ENCODE data around the gene CABLES2. TPM values are rescaled to one million over a fixed set of nuclear protein-coding genes. Genes with fewer than 3 reads are reported as not detected.

The CABLES2 gene
- total and polyA plus RNA-seq, 4 donors, result 0.92 to 3.2 (median 2.0) TPM

- Histone ChIP-seq H3K9ac (ENCODE audit: low read depth in 1 of 2, low read length in 2 of 2) (no peak overlapping the region), H3K27me3 (ENCODE audit: control insufficient read depth in 4 of 4, insufficient read depth in 4 of 4, low read length in 3 of 4) (no peaks in the 10 kb centered on the region), H3K36me3 (ENCODE audit: control insufficient read depth in 4 of 4, insufficient read depth in 3 of 4, low read depth in 1 of 4, low read length in 3 of 4) (peaks cover 0 to 20% (median 6%) of the 10 kb centered on the region in 4 donors), H3K4me1 (ENCODE audit: control insufficient read depth in 4 of 4, insufficient read depth in 4 of 4, low read length in 3 of 4) (peaks cover 0 to 7% (median 4%) of the 10 kb centered on the region in 4 donors), H3K4me3 (ENCODE audit: low read depth in 1 of 3, low read length in 3 of 3) (no peak overlapping the region), H3K27ac (ENCODE audit: low read depth in 1 of 2, low read length in 2 of 2) (no peak overlapping the region), H3K9me3 (ENCODE audit: control insufficient read depth in 4 of 4, low read length in 3 of 4) (no peaks in the 10 kb centered on the region)
- no peak for TF ChIP-seq TAF1 (conservative IDR thresholded peaks at IDR 0.05)
- no peak for TF ChIP-seq RAD21 (IDR thresholded peaks at IDR 0.05)
- TF ChIP-seq RXRA (IDR thresholded peaks at IDR 0.05), result no peak
- no peak for TF ChIP-seq SP1 (IDR thresholded peaks at IDR 0.05)
- no peak for TF ChIP-seq HNF4A (conservative IDR thresholded peaks at IDR 0.05)
- no peak for TF ChIP-seq HNF4G (IDR thresholded peaks at IDR 0.05)
- TF ChIP-seq FOXA1 (IDR thresholded peaks at IDR 0.05), result no peak
- TF ChIP-seq, protein P1, sequence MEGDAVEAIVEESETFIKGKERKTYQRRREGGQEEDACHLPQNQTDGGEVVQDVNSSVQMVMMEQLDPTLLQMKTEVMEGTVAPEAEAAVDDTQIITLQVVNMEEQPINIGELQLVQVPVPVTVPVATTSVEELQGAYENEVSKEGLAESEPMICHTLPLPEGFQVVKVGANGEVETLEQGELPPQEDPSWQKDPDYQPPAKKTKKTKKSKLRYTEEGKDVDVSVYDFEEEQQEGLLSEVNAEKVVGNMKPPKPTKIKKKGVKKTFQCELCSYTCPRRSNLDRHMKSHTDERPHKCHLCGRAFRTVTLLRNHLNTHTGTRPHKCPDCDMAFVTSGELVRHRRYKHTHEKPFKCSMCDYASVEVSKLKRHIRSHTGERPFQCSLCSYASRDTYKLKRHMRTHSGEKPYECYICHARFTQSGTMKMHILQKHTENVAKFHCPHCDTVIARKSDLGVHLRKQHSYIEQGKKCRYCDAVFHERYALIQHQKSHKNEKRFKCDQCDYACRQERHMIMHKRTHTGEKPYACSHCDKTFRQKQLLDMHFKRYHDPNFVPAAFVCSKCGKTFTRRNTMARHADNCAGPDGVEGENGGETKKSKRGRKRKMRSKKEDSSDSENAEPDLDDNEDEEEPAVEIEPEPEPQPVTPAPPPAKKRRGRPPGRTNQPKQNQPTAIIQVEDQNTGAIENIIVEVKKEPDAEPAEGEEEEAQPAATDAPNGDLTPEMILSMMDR (IDR thresholded peaks at IDR 0.05; ENCODE audit: low read depth, low read length, missing input control), result no peak
- TF ChIP-seq, protein P2, sequence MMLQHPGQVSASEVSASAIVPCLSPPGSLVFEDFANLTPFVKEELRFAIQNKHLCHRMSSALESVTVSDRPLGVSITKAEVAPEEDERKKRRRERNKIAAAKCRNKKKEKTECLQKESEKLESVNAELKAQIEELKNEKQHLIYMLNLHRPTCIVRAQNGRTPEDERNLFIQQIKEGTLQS (IDR thresholded peaks at IDR 0.05), result no peak
- TF ChIP-seq MAX (IDR thresholded peaks at IDR 0.05), result no peak
- TF ChIP-seq ZBTB33 (IDR thresholded peaks at IDR 0.05), result no peak
- TF ChIP-seq YY1 (IDR thresholded peaks at IDR 0.05), result no peak
- no peak for DNase-seq (ENCODE audit: low spot score)
- WGBS, result 94% methylated on average over 34 of the region's 34 CpGs
These were observed 60.5 kb downstream of the CABLES2 start for GRCh38 chr20:62346398-62347150.

DNA sequence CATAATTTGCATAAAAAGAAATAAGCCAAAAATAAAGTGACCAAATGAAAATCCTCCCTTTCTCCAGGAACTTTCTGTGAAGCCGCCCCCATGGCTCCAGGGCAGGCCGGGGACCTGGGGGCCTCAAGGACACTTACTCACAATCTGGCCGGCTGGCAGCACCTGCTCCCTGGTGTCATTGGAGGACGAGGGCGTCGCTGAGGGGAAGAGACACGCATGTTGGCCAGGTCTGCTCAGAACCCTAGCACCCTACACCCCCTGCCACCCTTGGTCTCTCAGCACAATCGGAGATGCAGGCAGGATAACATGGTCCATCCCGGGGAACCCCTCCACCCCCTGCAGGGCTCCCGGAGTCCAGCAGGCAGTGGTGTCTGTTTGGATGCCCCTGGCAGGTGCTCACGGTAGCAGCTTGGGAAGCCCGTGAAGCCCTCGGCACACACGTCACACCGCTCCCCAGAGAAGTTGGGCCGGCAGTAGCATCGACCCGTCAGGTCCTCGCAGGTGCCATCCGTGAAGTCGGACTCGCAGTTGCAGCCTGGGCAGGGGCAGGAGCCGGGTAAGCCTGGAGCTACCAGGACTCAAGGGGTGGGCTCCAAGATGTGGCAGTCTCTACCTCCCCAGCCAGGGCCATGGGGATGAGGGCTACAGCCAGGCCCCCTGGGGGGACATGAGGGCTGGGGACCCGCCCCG is 61.3 kb downstream of the CABLES2 start:
- no peaks in the 10 kb centered on the region for H3K27me3 ChIP-seq (ENCODE audit: control insufficient read depth in 4 of 4, insufficient read depth in 4 of 4, low read length in 3 of 4)
- no peak overlapping the region for H3K9ac ChIP-seq (ENCODE audit: low read depth in 1 of 2, low read length in 2 of 2)
- H3K4me1 ChIP-seq (ENCODE audit: control insufficient read depth in 4 of 4, insufficient read depth in 4 of 4, low read length in 3 of 4), result peaks cover 0 to 7% (median 4%) of the 10 kb centered on the region in 4 donors
- no peak for DNase-seq (ENCODE audit: low spot score)
- no peak overlapping the region for H3K27ac ChIP-seq (ENCODE audit: low read depth in 1 of 2, low read length in 2 of 2)
- 92% methylated on average over 25 of the region's 25 CpGs for WGBS
- no peaks in the 10 kb centered on the region for H3K9me3 ChIP-seq (ENCODE audit: control insufficient read depth in 4 of 4, low read length in 3 of 4)
- TF ChIP-seq, protein P1 (IDR thresholded peaks at IDR 0.05; ENCODE audit: low read depth, low read length, missing input control), result no peak
- TF ChIP-seq, protein P2 (IDR thresholded peaks at IDR 0.05), result no peak
- peaks cover 0 to 19% (median 5%) of the 10 kb centered on the region in 4 donors for H3K36me3 ChIP-seq (ENCODE audit: control insufficient read depth in 4 of 4, insufficient read depth in 3 of 4, low read depth in 1 of 4, low read length in 3 of 4)
- no peak overlapping the region for H3K4me3 ChIP-seq (ENCODE audit: low read depth in 1 of 3, low read length in 3 of 3)

Data from liver (tissue), 9 donors.